ENCODE measurements around the gene TPCN2. TPM values are rescaled to one million over a fixed set of nuclear protein-coding genes. Genes with fewer than 3 reads are reported as not detected.

TPCN2 gene
- total RNA-seq, 2 donors from 2014 or later: 4.2 to 5.3 TPM

GRCh38 chr11:69113226-69113625, 64.5 kb downstream of the TPCN2 start:
- no peaks in the 10 kb centered on the region for H3K27me3 ChIP-seq
- peaks cover 0 to 16% of the 10 kb centered on the region in 2 donors for H3K4me1 ChIP-seq
- H3K4me3 ChIP-seq: no peak overlapping the region
- TF ChIP-seq CTCF (IDR thresholded peaks at IDR 0.05): no peak
- no peak overlapping the region for H3K27ac ChIP-seq
- no peak for DNase-seq (ENCODE audit: low spot score)
- H3K9me3 ChIP-seq: no peaks in the 10 kb centered on the region
- H3K36me3 ChIP-seq: no peaks in the 10 kb centered on the region

- H3K4me1 ChIP-seq: peaks cover 0 to 16% of the 10 kb centered on the region in 2 donors
- H3K27me3 ChIP-seq: no peaks in the 10 kb centered on the region
- DNase-seq (ENCODE audit: low spot score): no peak
- H3K27ac ChIP-seq: no peak overlapping the region
- H3K4me3 ChIP-seq: no peak overlapping the region
- H3K36me3 ChIP-seq: no peaks in the 10 kb centered on the region
- no peaks in the 10 kb centered on the region for H3K9me3 ChIP-seq
- no peak for TF ChIP-seq CTCF (IDR thresholded peaks at IDR 0.05)
Measured at GRCh38 chr11:69113646-69114340, 65.1 kb downstream of the TPCN2 start.

GRCh38 chr11:69114362-69114761, 65.6 kb downstream of the TPCN2 start:
- H3K9me3 ChIP-seq: peaks cover 0 to 3% of the 10 kb centered on the region in 2 donors
- DNase-seq (ENCODE audit: low spot score): no peak

GRCh38 chr11:69114811-69115523, 66.2 kb downstream of the TPCN2 start:
- no peaks in the 10 kb centered on the region for H3K36me3 ChIP-seq
- peaks cover 0 to 4% of the 10 kb centered on the region in 2 donors for H3K9me3 ChIP-seq
- H3K4me3 ChIP-seq: no peak overlapping the region
- no peak for DNase-seq (ENCODE audit: low spot score)
- no peaks in the 10 kb centered on the region for H3K27me3 ChIP-seq
- peaks cover 0 to 16% of the 10 kb centered on the region in 2 donors for H3K4me1 ChIP-seq
- H3K27ac ChIP-seq: peak overlapping the region; percentile 51 to 62
- TF ChIP-seq CTCF (IDR thresholded peaks at IDR 0.05): no peak

More at GRCh38 chr11:69114362-69114761, 65.6 kb downstream of the TPCN2 start:
- no peak for TF ChIP-seq CTCF (IDR thresholded peaks at IDR 0.05)
- no peaks in the 10 kb centered on the region for H3K27me3 ChIP-seq
- no peak overlapping the region for H3K4me3 ChIP-seq
- H3K4me1 ChIP-seq: peaks cover 0 to 16% of the 10 kb centered on the region in 2 donors
- no peak overlapping the region for H3K27ac ChIP-seq
- H3K36me3 ChIP-seq: no peaks in the 10 kb centered on the region

GRCh38 chr11:69115586-69116560, 67.1 kb downstream of the TPCN2 start:
- H3K36me3 ChIP-seq: no peaks in the 10 kb centered on the region
- no peaks in the 10 kb centered on the region for H3K27me3 ChIP-seq
- DNase-seq (ENCODE audit: low spot score): no peak
- H3K9me3 ChIP-seq: peaks cover 0 to 4% of the 10 kb centered on the region in 2 donors
- H3K4me3 ChIP-seq: no peak overlapping the region
- peak overlapping the region; percentile 51 to 62 for H3K27ac ChIP-seq
- no peak for TF ChIP-seq CTCF (IDR thresholded peaks at IDR 0.05)
- peaks cover 0 to 16% of the 10 kb centered on the region in 2 donors for H3K4me1 ChIP-seq
